Peyer's patch (tissue), 4 donors: ENCODE data around the gene GFER.

ENCODE experiments used
- POLR2A ChIP-seq, 2 donors: fragments of 450-650 bp; IDR thresholded peaks; one replicate each; pipeline ENCODE4 v1.5.1; 2017; ENCODE audit warnings: antibody characterized with exemption in 2 of 2, mild to moderate bottlenecking in 2 of 2, moderate library complexity in 2 of 2
- TF ChIP-seq, protein P1 (sequence below), 6 experiments: fragments of 450-650 bp in 4 of 6; fragments of 200-600 bp in 2 of 6; sonication (generic) in 1 of 6; IDR thresholded peaks; one replicate each; pipeline ENCODE4 v1.5.1; 2017 to 2019; ENCODE audit warnings: antibody characterized with exemption in 6 of 6, mild to moderate bottlenecking in 3 of 6, moderate library complexity in 1 of 6

DNA sequence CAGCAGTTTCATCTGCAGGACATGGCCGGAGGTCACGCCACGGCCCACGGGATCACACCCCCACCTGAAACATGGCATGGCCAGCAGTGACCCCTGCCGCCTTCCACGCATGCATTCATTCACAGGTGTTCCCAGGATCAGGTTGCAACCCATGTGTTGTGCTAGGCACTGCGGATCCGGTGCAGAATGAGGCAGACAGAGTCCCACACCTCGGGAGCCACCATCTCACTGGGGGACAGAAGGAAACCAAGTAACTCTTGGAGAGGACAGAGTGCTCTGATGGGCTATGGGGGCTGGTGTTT, 36.7 kb upstream of the GFER start:
- TF ChIP-seq, protein P1, sequence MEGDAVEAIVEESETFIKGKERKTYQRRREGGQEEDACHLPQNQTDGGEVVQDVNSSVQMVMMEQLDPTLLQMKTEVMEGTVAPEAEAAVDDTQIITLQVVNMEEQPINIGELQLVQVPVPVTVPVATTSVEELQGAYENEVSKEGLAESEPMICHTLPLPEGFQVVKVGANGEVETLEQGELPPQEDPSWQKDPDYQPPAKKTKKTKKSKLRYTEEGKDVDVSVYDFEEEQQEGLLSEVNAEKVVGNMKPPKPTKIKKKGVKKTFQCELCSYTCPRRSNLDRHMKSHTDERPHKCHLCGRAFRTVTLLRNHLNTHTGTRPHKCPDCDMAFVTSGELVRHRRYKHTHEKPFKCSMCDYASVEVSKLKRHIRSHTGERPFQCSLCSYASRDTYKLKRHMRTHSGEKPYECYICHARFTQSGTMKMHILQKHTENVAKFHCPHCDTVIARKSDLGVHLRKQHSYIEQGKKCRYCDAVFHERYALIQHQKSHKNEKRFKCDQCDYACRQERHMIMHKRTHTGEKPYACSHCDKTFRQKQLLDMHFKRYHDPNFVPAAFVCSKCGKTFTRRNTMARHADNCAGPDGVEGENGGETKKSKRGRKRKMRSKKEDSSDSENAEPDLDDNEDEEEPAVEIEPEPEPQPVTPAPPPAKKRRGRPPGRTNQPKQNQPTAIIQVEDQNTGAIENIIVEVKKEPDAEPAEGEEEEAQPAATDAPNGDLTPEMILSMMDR (IDR thresholded peaks at IDR 0.05), result no peak
- TF ChIP-seq POLR2A (IDR thresholded peaks at IDR 0.05), result no peak
